DOHH2 (cell line): Measurements from ENCODE around the gene MAP1B.

Experiments used
- H3F3A ChIP-seq: fragments of 200-600 bp; sonication (generic), shearing (Covaris generic); 2 replicates; pipeline ENCODE4 v1.6.0; 2016; ENCODE audit warnings: antibody characterized with exemption, mild to moderate bottlenecking; ENCODE audit not compliant: control insufficient read depth, insufficient read depth
- H3K27ac ChIP-seq: fragments of 200-600 bp; sonication (generic); 2 replicates; pipeline ENCODE4 v1.5.1; 2014; ENCODE audit warnings: low read depth, mild to moderate bottlenecking, low read length, moderate library complexity
- H3K27me3 ChIP-seq: fragments of 200-600 bp; sonication (generic); 2 replicates; pipeline ENCODE4 v1.6.1; 2014; ENCODE audit warnings: mild to moderate bottlenecking, low read length, mixed read lengths; ENCODE audit not compliant: control insufficient read depth
- H3K36me3 ChIP-seq: fragments of 200-600 bp; sonication (generic); 2 replicates; pipeline ENCODE4 v1.6.1; 2014; ENCODE audit warnings: mild to moderate bottlenecking, low read length, moderate library complexity, mixed read lengths; ENCODE audit not compliant: control insufficient read depth
- H3K4me1 ChIP-seq: fragments of 200-600 bp; sonication (generic); 2 replicates; pipeline ENCODE4 v1.6.1; 2014; ENCODE audit warnings: mild to moderate bottlenecking, low read length, mixed read lengths; ENCODE audit not compliant: control insufficient read depth
- H3K4me2 ChIP-seq: fragments of 200-600 bp; sonication (generic); 2 replicates; pipeline ENCODE4 v1.6.0; 2014; ENCODE audit warnings: mild to moderate bottlenecking, low read length, moderate library complexity
- H3K4me3 ChIP-seq: fragments of 200-600 bp; sonication (generic); 2 replicates; pipeline ENCODE4 v1.5.1; 2014; ENCODE audit warnings: mild to moderate bottlenecking, low read length, mixed read lengths
- H3K79me2 ChIP-seq: fragments of 200-600 bp; sonication (generic); 2 replicates; pipeline ENCODE4 v1.6.1; 2014; ENCODE audit warnings: mild to moderate bottlenecking, low read length, mixed read lengths; ENCODE audit not compliant: control insufficient read depth
- H3K9me2 ChIP-seq: fragments of 200-600 bp; sonication (generic); replicated peaks from 2 replicates; pipeline ENCODE4 v1.6.1; 2014; ENCODE audit warnings: mild to moderate bottlenecking, low read length, mixed read lengths; ENCODE audit not compliant: control insufficient read depth
- H3K9me3 ChIP-seq: fragments of 200-600 bp; sonication (generic); 2 replicates; pipeline ENCODE4 v1.6.1; 2014; ENCODE audit warnings: antibody characterized with exemption, low read length, mixed read lengths; ENCODE audit not compliant: control insufficient read depth, insufficient read depth
- H4K20me1 ChIP-seq: fragments of 200-600 bp; sonication (generic); 2 replicates; pipeline ENCODE4 v1.6.0; 2014; ENCODE audit warnings: low read depth, mild to moderate bottlenecking, antibody characterized with exemption, low read length, moderate library complexity; ENCODE audit not compliant: control insufficient read depth, insufficient read depth
- CTCF ChIP-seq: fragments of 200-600 bp; sonication (generic); IDR thresholded peaks from one replicate; pipeline ENCODE4 v1.5.1; 2014; ENCODE audit warnings: antibody characterized with exemption, mild to moderate bottlenecking, low read depth, low read length; ENCODE audit not compliant: poor library complexity, severe bottlenecking
- EZH2phosphoT487 ChIP-seq: fragments of 200-600 bp; sonication (generic); IDR thresholded peaks from 2 replicates; pipeline ENCODE4 v1.6.1; 2017; ENCODE audit warnings: borderline replicate concordance, mild to moderate bottlenecking, antibody characterized with exemption, low read length, moderate library complexity, mixed read lengths

MAP1B gene

GRCh38 chr5:72115296-72115695, 8.0 kb downstream of the MAP1B start:
- H3K27me3 ChIP-seq: peaks cover 15% of the 10 kb centered on the region
- no peaks in the 10 kb centered on the region for H3K9me3 ChIP-seq
- no peak overlapping the region for H3K4me2 ChIP-seq
- no peaks in the 10 kb centered on the region for H3F3A ChIP-seq
- H4K20me1 ChIP-seq: no peaks in the 10 kb centered on the region
- H3K27ac ChIP-seq: no peak overlapping the region
- H3K4me1 ChIP-seq: no peaks in the 10 kb centered on the region
- H3K79me2 ChIP-seq: no peaks in the 10 kb centered on the region
- H3K36me3 ChIP-seq: no peaks in the 10 kb centered on the region
- H3K9me2 ChIP-seq: no peaks in the 10 kb centered on the region
- TF ChIP-seq CTCF: no peak
- TF ChIP-seq EZH2phosphoT487: no peak
- H3K4me3 ChIP-seq: no peak overlapping the region

DNA sequence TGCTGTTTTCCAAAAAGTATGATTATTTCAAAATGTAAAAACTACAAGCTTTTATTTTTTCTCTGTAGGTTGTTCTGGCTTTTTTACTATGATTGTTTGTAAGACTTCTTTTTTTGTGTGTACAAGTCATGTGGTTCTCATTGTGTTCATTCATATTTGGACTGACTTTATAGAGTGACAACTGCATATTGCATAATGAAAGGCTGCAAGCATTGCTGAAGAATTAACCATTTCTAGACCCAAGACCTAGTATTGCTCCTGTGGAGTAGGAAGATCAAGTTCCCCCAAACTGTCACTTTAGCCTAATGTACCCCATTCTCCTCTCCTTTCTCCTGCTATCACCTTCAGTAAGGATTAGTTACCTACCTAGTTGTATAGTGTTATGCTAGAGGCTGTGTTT, 10.0 kb downstream of the MAP1B start:
- TF ChIP-seq CTCF (no peak), EZH2phosphoT487 (no peak)
- Histone ChIP-seq H3K4me2 (no peak overlapping the region), H3K36me3 (no peaks in the 10 kb centered on the region), H3F3A (no peaks in the 10 kb centered on the region), H4K20me1 (no peaks in the 10 kb centered on the region), H3K27ac (no peak overlapping the region), H3K4me1 (no peaks in the 10 kb centered on the region), H3K27me3 (peaks cover 18% of the 10 kb centered on the region), H3K9me3 (no peaks in the 10 kb centered on the region), H3K4me3 (no peak overlapping the region), H3K79me2 (no peaks in the 10 kb centered on the region), H3K9me2 (no peaks in the 10 kb centered on the region)

GRCh38 chr5:72121052-72121779, 13.9 kb downstream of the MAP1B start:
- H3K9me3 ChIP-seq: no peaks in the 10 kb centered on the region
- H3K4me3 ChIP-seq: no peak overlapping the region
- H3K27me3 ChIP-seq: peaks cover 12% of the 10 kb centered on the region; the same call in 1 of the 2 replicates
- no peak for TF ChIP-seq EZH2phosphoT487
- no peak for TF ChIP-seq CTCF
- H4K20me1 ChIP-seq: no peaks in the 10 kb centered on the region
- H3K27ac ChIP-seq: no peak overlapping the region
- no peaks in the 10 kb centered on the region for H3K36me3 ChIP-seq
- H3K4me1 ChIP-seq: no peaks in the 10 kb centered on the region
- H3F3A ChIP-seq: no peaks in the 10 kb centered on the region
- H3K9me2 ChIP-seq: no peaks in the 10 kb centered on the region
- no peaks in the 10 kb centered on the region for H3K79me2 ChIP-seq
- H3K4me2 ChIP-seq: no peak overlapping the region
